IMR-90 (cell line): ENCODE data around the gene CORO1C. TPM values are rescaled to one million over a fixed set of nuclear protein-coding genes. Genes with fewer than 3 reads are reported as not detected.

Experiments
- ATAC-seq: fragments of 200-7000 bp; cut with Tn5 transposase; 2 replicates; pipeline ENCODE4 v1.9.1; 2020; ENCODE audit warnings: low read depth, mild to moderate bottlenecking, moderate library complexity
- BruUV-seq: library from RNA; stranded (reverse); fragments of 400-500 nt; replicated peaks from 2 replicates; lab custom pipeline; 2021; lab: Mats Ljungman, UMichigan
- CTCF ChIA-PET: fragments of 300-600 bp; formaldehyde crosslinking; extraction: SDS; loops from one replicate; lab custom pipeline; 2021; ENCODE audit warnings: antibody characterized with exemption; lab: Yijun Ruan, JAX
- POLR2A ChIA-PET: fragments of 300-600 bp; sonication (Branson Sonifier 250); formaldehyde crosslinking; loops from one replicate; lab custom pipeline; 2022; ENCODE audit warnings: antibody characterized with exemption; ENCODE audit not compliant: unreplicated experiment; lab: Charles Lee
- DNase-seq: peaks from one replicate; pipeline ENCODE4 v3.0.0; 2013
- H2AFZ ChIP-seq: replicated peaks from 2 replicates; pipeline ENCODE3; 2013; ENCODE audit warnings: low read length, mild to moderate bottlenecking; ENCODE audit not compliant: poor library complexity
- H2AK5ac ChIP-seq: 2 replicates; pipeline ENCODE4 v1.6.1; 2013; ENCODE audit warnings: low read depth, low read length, inconsistent platforms
- H2AK9ac ChIP-seq: replicated peaks from 2 replicates; pipeline ENCODE3; 2013; ENCODE audit warnings: mild to moderate bottlenecking, low read depth, low read length, moderate library complexity; ENCODE audit not compliant: poor library complexity
- H2BK120ac ChIP-seq: 2 replicates; pipeline ENCODE4 v1.6.1; 2013; ENCODE audit warnings: low read depth, low read length, inconsistent platforms
- H2BK15ac ChIP-seq: 3 replicates; pipeline ENCODE4 v1.6.1; 2013; ENCODE audit warnings: low read depth, low read length, inconsistent platforms
- H2BK20ac ChIP-seq: 2 replicates; pipeline ENCODE4 v1.6.1; 2013; ENCODE audit warnings: low read depth, mild to moderate bottlenecking, inconsistent platforms, low read length, moderate library complexity
- H2BK5ac ChIP-seq: 2 replicates; pipeline ENCODE4 v1.6.1; 2013; ENCODE audit warnings: mild to moderate bottlenecking, low read depth, low read length, inconsistent platforms; ENCODE audit not compliant: poor library complexity, severe bottlenecking
- H3K14ac ChIP-seq: replicated peaks from 2 replicates; pipeline ENCODE4 v1.6.1; 2013; ENCODE audit warnings: low read depth, low read length, inconsistent platforms
- H3K18ac ChIP-seq: 2 replicates; pipeline ENCODE4 v1.6.1; 2013; ENCODE audit warnings: low read depth, low read length, control low read depth
- H3K23ac ChIP-seq: 2 replicates; pipeline ENCODE4 v1.6.1; 2013; ENCODE audit warnings: low read depth, low read length, inconsistent platforms
- H3K27ac ChIP-seq: 2 replicates; pipeline ENCODE4 v1.5.1; 2013; ENCODE audit warnings: mild to moderate bottlenecking, control low read depth, low read length; ENCODE audit not compliant: insufficient read depth
- H3K27me3 ChIP-seq: 2 replicates; pipeline ENCODE4 v1.6.1; 2013; ENCODE audit warnings: low read length; ENCODE audit not compliant: control insufficient read depth, insufficient read depth
- H3K36me3 ChIP-seq: 2 replicates; pipeline ENCODE4 v1.6.1; 2013; ENCODE audit warnings: low read length, mixed read lengths; ENCODE audit not compliant: control insufficient read depth, insufficient read depth
- H3K4ac ChIP-seq: 2 replicates; pipeline ENCODE4 v1.6.1; 2013; ENCODE audit warnings: low read depth, low read length, inconsistent platforms
- H3K4me1 ChIP-seq: 2 replicates; pipeline ENCODE4 v1.6.1; 2013; ENCODE audit warnings: low read length, mixed read lengths; ENCODE audit not compliant: control insufficient read depth, insufficient read depth
- H3K4me2 ChIP-seq: 2 replicates; pipeline ENCODE4 v1.6.1; 2013; ENCODE audit warnings: low read depth, mild to moderate bottlenecking, control low read depth, low read length, moderate library complexity
- H3K4me3 ChIP-seq: 2 replicates; pipeline ENCODE4 v1.5.1; 2013; ENCODE audit warnings: low read depth, mild to moderate bottlenecking, control low read depth, low read length, moderate library complexity; ENCODE audit not compliant: insufficient read depth
- H3K56ac ChIP-seq: 2 replicates; pipeline ENCODE4 v1.6.1; 2013; ENCODE audit warnings: low read length, inconsistent platforms; ENCODE audit not compliant: insufficient read depth; ENCODE audit errors: extremely low read depth
- H3K79me1 ChIP-seq, 2 experiments: 2 replicates each; pipeline ENCODE4 v1.6.1; 2013; ENCODE audit warnings: low read length in 2 of 2, inconsistent platforms in 1 of 2, low read depth in 1 of 2
- H3K9ac ChIP-seq: 2 replicates; pipeline ENCODE4 v1.6.1; 2013; ENCODE audit warnings: low read depth, low read length, control low read depth
- H3K9me1 ChIP-seq: 2 replicates; pipeline ENCODE4 v1.6.1; 2013; ENCODE audit warnings: low read length, inconsistent platforms; ENCODE audit not compliant: insufficient read depth
- H3K9me3 ChIP-seq: 2 replicates; pipeline ENCODE4 v1.6.1; 2013; ENCODE audit warnings: low read length; ENCODE audit not compliant: control insufficient read depth, insufficient read depth
- H4K20me1 ChIP-seq: 2 replicates; pipeline ENCODE4 v1.6.1; 2013; ENCODE audit warnings: low read length, inconsistent platforms; ENCODE audit not compliant: insufficient read depth
- H4K5ac ChIP-seq: 2 replicates; pipeline ENCODE4 v1.6.1; 2013; ENCODE audit warnings: mild to moderate bottlenecking, low read depth, low read length, control low read depth
- H4K8ac ChIP-seq, 2 experiments: 2 replicates each; pipeline ENCODE4 v1.6.1; 2013; ENCODE audit warnings: low read depth in 2 of 2, low read length in 2 of 2, control low read depth in 1 of 2, inconsistent platforms in 1 of 2
- H4K91ac ChIP-seq: 2 replicates; pipeline ENCODE4 v1.6.1; 2013; ENCODE audit warnings: low read depth, low read length, inconsistent platforms; ENCODE audit not compliant: insufficient read depth
- BHLHE40 ChIP-seq: fragments of 150-350 bp; IDR thresholded peaks from 2 replicates; pipeline ENCODE4 v1.6.1; 2016; ENCODE audit warnings: mild to moderate bottlenecking, low read depth, low read length
- CEBPB ChIP-seq: IDR thresholded peaks from 2 replicates; pipeline ENCODE4 v1.6.1; 2012; ENCODE audit warnings: low read depth, low read length, improper control_type of control experiment
- CHD1 ChIP-seq: IDR thresholded peaks from 2 replicates; pipeline ENCODE4 v1.6.1; 2012; ENCODE audit warnings: low read depth, low read length, improper control_type of control experiment
- FOS ChIP-seq: fragments of 150-350 bp; IDR thresholded peaks from 2 replicates; pipeline ENCODE4 v1.6.1; 2016; ENCODE audit warnings: low read depth, low read length
- MAFK ChIP-seq: IDR thresholded peaks from 2 replicates; pipeline ENCODE4 v1.6.1; 2012; ENCODE audit warnings: low read depth, low read length, improper control_type of control experiment
- MAZ ChIP-seq: IDR thresholded peaks from 2 replicates; pipeline ENCODE4 v1.6.1; 2012; ENCODE audit warnings: low read depth, mild to moderate bottlenecking, low read length, improper control_type of control experiment, moderate library complexity, borderline replicate concordance
- MXI1 ChIP-seq: IDR thresholded peaks from 2 replicates; pipeline ENCODE4 v1.6.1; 2012; ENCODE audit warnings: low read depth, mild to moderate bottlenecking, low read length, moderate library complexity, borderline replicate concordance
- NFE2L2 ChIP-seq: fragments of 150-350 bp; IDR thresholded peaks from 2 replicates; pipeline ENCODE4 v1.6.1; 2016; ENCODE audit warnings: low read depth, mild to moderate bottlenecking, low read length
- SMC3 ChIP-seq: fragments of 150-350 bp; IDR thresholded peaks from 2 replicates; pipeline ENCODE4 v1.6.1; 2016; ENCODE audit warnings: low read depth, mild to moderate bottlenecking, antibody characterized with exemption, low read length, moderate library complexity
- WGBS, 2 experiments: methylation state at CpG; one replicate each; pipeline versions ENCODE4 v1.1.5 to v1.1.7; 2013; ENCODE audit warnings: missing lambda C conversion rate in 2 of 2; ENCODE audit not compliant: insufficient read length in 1 of 2; ENCODE audit errors: extremely low coverage in 2 of 2; 5-methylcytosine and 5-hydroxymethylcytosine counted together
- dilution Hi-C: fragments of 300-500 bp; cut with HindIII; formaldehyde crosslinking; loops from one replicate; pipeline ENCODE4 v1.14.3; 2018; ENCODE audit warnings: low sequenced_read_pairs; ENCODE audit not compliant: unreplicated experiment
- in situ Hi-C: fragments of 300-500 bp; cut with MboI; formaldehyde crosslinking; loops from 3 replicates; pipeline ENCODE4 v1.14.3; 2019; ENCODE audit warnings: low sequenced_read_pairs, inconsistent platforms, mixed read lengths
- intact Hi-C: fragments of 100-400 bp; cut with micrococcal nuclease; formaldehyde crosslinking; loops from 2 replicates; pipeline ENCODE4 v1.10.0; 2022
- polyA plus RNA-seq, 3 experiments: library from polyadenylated mRNA; depleted of rRNA; stranded (reverse); fragments of >200 nt; gene quantifications; 2 replicates each; pipeline ENCODE4 v1.2.3, GENCODE V29; 2012; ENCODE audit warnings: low replicate concordance in 1 of 3
- total RNA-seq: library from RNA; depleted of rRNA; stranded (reverse); fragments of >200 nt; gene quantifications from 2 replicates; pipeline ENCODE4 v1.2.3, GENCODE V29; 2012
- TF ChIP-seq, protein P1 (sequence below): fragments of 150-350 bp; IDR thresholded peaks from 2 replicates; pipeline ENCODE4 v1.6.1; 2016; ENCODE audit warnings: low read depth, mild to moderate bottlenecking, low read length, moderate library complexity, borderline replicate concordance
- TF ChIP-seq, protein P2 (sequence below): conservative IDR thresholded peaks from 2 replicates; pipeline ENCODE4 v1.5.1; 2012; ENCODE audit warnings: mild to moderate bottlenecking, low read depth, low read length, improper control_type of control experiment
- TF ChIP-seq, protein P3 (sequence below): fragments of 150-350 bp; IDR thresholded peaks from 2 replicates; pipeline ENCODE4 v1.6.1; 2017; ENCODE audit warnings: mild to moderate bottlenecking, antibody characterized with exemption, low read length, low read depth

CORO1C gene
- total and polyA plus RNA-seq, 2 of the 4 experiments (the other 2 are of a cell fraction) = 675 to 1,100 TPM

DNA sequence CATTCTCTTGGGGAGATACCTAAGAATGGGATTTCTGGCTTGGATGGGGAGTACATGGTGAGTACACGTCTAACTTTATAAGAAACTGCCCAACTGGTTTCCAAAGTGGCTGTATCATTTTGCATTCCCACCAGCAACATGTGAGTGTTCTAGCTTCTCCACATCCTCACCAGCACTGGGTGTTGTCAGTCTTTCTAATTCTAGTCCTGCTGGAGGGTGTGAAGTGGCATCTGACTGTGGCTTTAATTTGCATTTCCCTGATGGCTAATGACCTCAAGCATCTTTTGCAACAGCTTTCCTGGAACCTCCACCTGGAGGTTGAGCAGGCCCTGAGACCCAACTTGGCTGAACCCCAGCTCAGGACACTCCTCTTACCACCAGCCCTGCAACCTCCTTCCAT, 115.4 kb downstream of the CORO1C start (continued):
- TF ChIP-seq SMC3 (no peak), CHD1 (no peak), CEBPB (no peak)

DNA sequence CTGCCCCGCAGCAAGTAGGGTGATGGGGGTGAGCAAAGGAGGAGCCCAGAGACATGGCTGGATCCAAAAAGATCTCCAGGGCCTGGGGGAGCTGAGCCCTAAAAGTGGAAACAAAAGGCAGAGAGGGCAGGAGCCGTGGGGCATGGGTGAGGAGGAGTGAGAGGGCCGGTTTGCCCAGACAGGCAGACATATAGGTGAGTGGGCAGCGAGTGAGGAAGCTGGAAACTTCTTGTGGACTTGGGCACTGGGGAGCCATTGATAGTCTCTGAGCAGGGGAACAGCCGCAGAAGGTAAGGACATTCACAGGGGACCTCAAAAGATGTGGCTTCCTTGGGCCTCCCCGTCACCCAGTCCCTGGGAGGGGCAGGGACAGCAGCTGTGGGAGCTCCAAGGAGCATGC, 116.7 kb downstream of the CORO1C start:
- H3K23ac ChIP-seq = no peak overlapping the region
- POLR2A ChIA-PET = no interaction called here
- H2BK15ac ChIP-seq = no peak overlapping the region
- no peak overlapping the region for H3K14ac ChIP-seq
- H3K4me3 ChIP-seq = no peak overlapping the region
- no peak overlapping the region for H4K8ac ChIP-seq
- peaks cover 6% of the 10 kb centered on the region; the same call in 1 of the 2 replicates for H3K9me1 ChIP-seq
- H4K20me1 ChIP-seq = no peaks in the 10 kb centered on the region
- no peak overlapping the region for H2AK9ac ChIP-seq
- intact Hi-C loops (no loop called here), in situ Hi-C loops (loop anchor here (5.0 kb wide), 1 partner anchor 47 kb away; no protein-coding TSS in a partner anchor), dilution Hi-C loops (no loop called here)
- TF ChIP-seq, protein P1, sequence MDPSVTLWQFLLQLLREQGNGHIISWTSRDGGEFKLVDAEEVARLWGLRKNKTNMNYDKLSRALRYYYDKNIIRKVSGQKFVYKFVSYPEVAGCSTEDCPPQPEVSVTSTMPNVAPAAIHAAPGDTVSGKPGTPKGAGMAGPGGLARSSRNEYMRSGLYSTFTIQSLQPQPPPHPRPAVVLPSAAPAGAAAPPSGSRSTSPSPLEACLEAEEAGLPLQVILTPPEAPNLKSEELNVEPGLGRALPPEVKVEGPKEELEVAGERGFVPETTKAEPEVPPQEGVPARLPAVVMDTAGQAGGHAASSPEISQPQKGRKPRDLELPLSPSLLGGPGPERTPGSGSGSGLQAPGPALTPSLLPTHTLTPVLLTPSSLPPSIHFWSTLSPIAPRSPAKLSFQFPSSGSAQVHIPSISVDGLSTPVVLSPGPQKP = no peak
- TF ChIP-seq CHD1 = no peak
- TF ChIP-seq, protein P2, sequence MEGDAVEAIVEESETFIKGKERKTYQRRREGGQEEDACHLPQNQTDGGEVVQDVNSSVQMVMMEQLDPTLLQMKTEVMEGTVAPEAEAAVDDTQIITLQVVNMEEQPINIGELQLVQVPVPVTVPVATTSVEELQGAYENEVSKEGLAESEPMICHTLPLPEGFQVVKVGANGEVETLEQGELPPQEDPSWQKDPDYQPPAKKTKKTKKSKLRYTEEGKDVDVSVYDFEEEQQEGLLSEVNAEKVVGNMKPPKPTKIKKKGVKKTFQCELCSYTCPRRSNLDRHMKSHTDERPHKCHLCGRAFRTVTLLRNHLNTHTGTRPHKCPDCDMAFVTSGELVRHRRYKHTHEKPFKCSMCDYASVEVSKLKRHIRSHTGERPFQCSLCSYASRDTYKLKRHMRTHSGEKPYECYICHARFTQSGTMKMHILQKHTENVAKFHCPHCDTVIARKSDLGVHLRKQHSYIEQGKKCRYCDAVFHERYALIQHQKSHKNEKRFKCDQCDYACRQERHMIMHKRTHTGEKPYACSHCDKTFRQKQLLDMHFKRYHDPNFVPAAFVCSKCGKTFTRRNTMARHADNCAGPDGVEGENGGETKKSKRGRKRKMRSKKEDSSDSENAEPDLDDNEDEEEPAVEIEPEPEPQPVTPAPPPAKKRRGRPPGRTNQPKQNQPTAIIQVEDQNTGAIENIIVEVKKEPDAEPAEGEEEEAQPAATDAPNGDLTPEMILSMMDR = no peak
- no peak for TF ChIP-seq MXI1
- no peak for TF ChIP-seq FOS
- TF ChIP-seq NFE2L2 = no peak
- no peak for TF ChIP-seq MAFK
- TF ChIP-seq BHLHE40 = no peak
- no peak for TF ChIP-seq MAZ
- no peak for TF ChIP-seq CEBPB
- TF ChIP-seq, protein P3, sequence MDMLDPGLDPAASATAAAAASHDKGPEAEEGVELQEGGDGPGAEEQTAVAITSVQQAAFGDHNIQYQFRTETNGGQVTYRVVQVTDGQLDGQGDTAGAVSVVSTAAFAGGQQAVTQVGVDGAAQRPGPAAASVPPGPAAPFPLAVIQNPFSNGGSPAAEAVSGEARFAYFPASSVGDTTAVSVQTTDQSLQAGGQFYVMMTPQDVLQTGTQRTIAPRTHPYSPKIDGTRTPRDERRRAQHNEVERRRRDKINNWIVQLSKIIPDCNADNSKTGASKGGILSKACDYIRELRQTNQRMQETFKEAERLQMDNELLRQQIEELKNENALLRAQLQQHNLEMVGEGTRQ = no peak
- no peak overlapping the region for H3K4me2 ChIP-seq
- BruUV-seq = no TSS peak
- H3K18ac ChIP-seq = no peak overlapping the region
- H3K36me3 ChIP-seq = no peaks in the 10 kb centered on the region
- DNase-seq (no peak), ATAC-seq (no peak)
- H3K79me1 ChIP-seq = peaks cover 0 to 5% of the 10 kb centered on the region in 2 experiments; a peak in 1 of 4 replicates
- H2BK20ac ChIP-seq = no peak overlapping the region
- no peak overlapping the region for H2BK120ac ChIP-seq
- 92% methylated on average over 4 of the region's 6 CpGs; no CpG with 5 or more reads in 1 of the 2 experiments for WGBS, 2 experiments
- CTCF ChIA-PET = no interaction called here
- H3K9ac ChIP-seq = no peak overlapping the region
- 0 out of 2 replicates have a peak overlapping the region, but pooled peaks have one; percentile 12 for H2AK5ac ChIP-seq
- no peak overlapping the region for H3K27ac ChIP-seq
- no peak overlapping the region for H3K56ac ChIP-seq
- no peak overlapping the region for H3K4ac ChIP-seq
- H3K27me3 ChIP-seq = no peaks in the 10 kb centered on the region
- no peak overlapping the region for H2AFZ ChIP-seq
- peaks cover 11% of the 10 kb centered on the region for H3K4me1 ChIP-seq
- peaks cover 3% of the 10 kb centered on the region; the same call in 1 of the 2 replicates for H3K9me3 ChIP-seq
- H4K91ac ChIP-seq = no peak overlapping the region
- no peak overlapping the region for H2BK5ac ChIP-seq
- H4K5ac ChIP-seq = no peak overlapping the region
